ENCODE results near the gene SDHB. TPM values are rescaled to one million over a fixed set of nuclear protein-coding genes. Genes with fewer than 3 reads are reported as not detected.

SDHB gene
- total and polyA plus RNA-seq, 2 of the 8 experiments (the other 6 are each of a cell fraction or from before 2014, with no cell fraction given), result 84.0 to 98.7 TPM

- 94% methylated on average over 4 of the region's 4 CpGs; no CpG with 5 or more reads in 1 of the 2 experiments for WGBS, 2 experiments (ENCODE audit: extremely low coverage in 1 of 2, insufficient coverage in 1 of 2, insufficient read length in 1 of 2, insufficient replicate concordance in 2 of 2, low coverage in 1 of 2, low lambda C conversion rate in 2 of 2, missing lambda C conversion rate in 1 of 2)
- TF ChIP-seq EP300 (IDR thresholded peaks at IDR 0.05; ENCODE audit: borderline replicate concordance in 1 of 2, low read depth in 2 of 2, low read length in 2 of 2), result no peak
Observed at GRCh38 chr1:17002524-17002902, 51.3 kb downstream of the SDHB start.

More at GRCh38 chr1:17002524-17002902, 51.3 kb downstream of the SDHB start:
- H4K20me1 ChIP-seq (replicated peaks in 1 of 2; ENCODE audit: control insufficient read depth in 1 of 2, insufficient read depth in 2 of 2, low read length in 2 of 2), result peaks cover 0 to 7% of the 10 kb centered on the region in 2 experiments
- H3K4me3 ChIP-seq (ENCODE audit: extremely low read depth in 1 of 4, insufficient read depth in 2 of 4, low read depth in 3 of 4, low read length in 4 of 4), result no peak overlapping the region
- H3K79me2 ChIP-seq (ENCODE audit: control insufficient read depth in 1 of 2, insufficient read depth in 2 of 2, low read length in 2 of 2), result no peaks in the 10 kb centered on the region; a peak in 1 of 4 replicates
- H3K23ac ChIP-seq (ENCODE audit: insufficient read length), result no peak overlapping the region
- no peak overlapping the region for H3K9ac ChIP-seq (replicated peaks in 1 of 4; ENCODE audit: extremely low read depth in 1 of 4, low read depth in 3 of 4, low read length in 3 of 4)
- no peak overlapping the region for H3K4me2 ChIP-seq (ENCODE audit: insufficient read depth in 1 of 2, low read depth in 2 of 2, low read length in 2 of 2)
- no peaks in the 10 kb centered on the region for H3K79me1 ChIP-seq (ENCODE audit: low read depth, low read length)
- H3K4ac ChIP-seq (replicated peaks; ENCODE audit: insufficient read length, low read depth, low read length), result no peak overlapping the region
- H2AK5ac ChIP-seq (ENCODE audit: low read depth, low read length), result no peak overlapping the region
- CTCF ChIA-PET (ENCODE audit: partially characterized antibody), result interaction anchor here (0.6 to 11.4 kb wide), 11 partner anchors 10 to 77 kb away, joined by 3 to 164 read pairs (median 4); no protein-coding TSS in a partner anchor
- H3K4me1 ChIP-seq (replicated peaks in 1 of 4; ENCODE audit: control insufficient read depth in 3 of 4, insufficient read depth in 4 of 4, low read length in 3 of 4), result peaks cover 0 to 7% (median 4%) of the 10 kb centered on the region in 4 experiments; a peak in 3 of 7 replicates
- POLR2A ChIA-PET (ENCODE audit: partially characterized antibody), result interaction anchor here (0.6 to 2.1 kb wide), 3 partner anchors 10 to 50 kb away, joined by 3 to 5 read pairs (median 3); partner anchors contain the start of gene ATP13A2
- FAIRE-seq, result no peak
- H2AFZ ChIP-seq (ENCODE audit: low read length), result no peak overlapping the region
- no peak overlapping the region for H2BK12ac ChIP-seq (ENCODE audit: low read depth, low read length)
- no peak overlapping the region for H4K91ac ChIP-seq (replicated peaks; ENCODE audit: insufficient read length, low read length)
- no peaks in the 10 kb centered on the region for H3K9me3 ChIP-seq (ENCODE audit: insufficient read depth in 2 of 2, low read depth in 1 of 2, low read length in 1 of 2)
- H2BK5ac ChIP-seq (ENCODE audit: low read depth, low read length), result no peak overlapping the region
- H2BK15ac ChIP-seq (ENCODE audit: low read length), result no peak overlapping the region
- no peak overlapping the region for H3K14ac ChIP-seq (ENCODE audit: insufficient read length)
- no peak overlapping the region for H2BK20ac ChIP-seq (ENCODE audit: low read length)
- H3K27ac ChIP-seq (ENCODE audit: low read depth, low read length), result no peak overlapping the region
- H4K8ac ChIP-seq (ENCODE audit: extremely low read depth, insufficient read depth, low read length), result no peak overlapping the region
- no peak overlapping the region for H4K5ac ChIP-seq (ENCODE audit: insufficient read length, low read depth, low read length)
- no peak overlapping the region for H3K18ac ChIP-seq (ENCODE audit: extremely low read depth, low read length)
- H3K23me2 ChIP-seq (ENCODE audit: low read depth, low read length), result no peaks in the 10 kb centered on the region
- H3K27me3 ChIP-seq (replicated peaks in 1 of 4; ENCODE audit: control insufficient read depth in 3 of 4, extremely low read depth in 1 of 4, insufficient read depth in 3 of 4, low read length in 3 of 4), result no peaks in the 10 kb centered on the region
- no peak for DNase-seq (ENCODE audit: low read depth in 1 of 2, low spot score in 2 of 2)
- H2BK120ac ChIP-seq (replicated peaks; ENCODE audit: low read depth, low read length), result no peak overlapping the region
- H3K36me3 ChIP-seq (ENCODE audit: control insufficient read depth in 2 of 4, insufficient read depth in 4 of 4, low read length in 3 of 4), result peaks cover 0 to 43% (median 22%) of the 10 kb centered on the region in 4 experiments; a peak in 7 of 8 replicates
- no peak overlapping the region for H3K56ac ChIP-seq (replicated peaks; ENCODE audit: insufficient read length, low read depth, low read length)
